K562 (cell line): ENCODE data around the gene CLTRN. TPM values are rescaled to one million over a fixed set of nuclear protein-coding genes. Genes with fewer than 3 reads are reported as not detected.
A peak's percentile ranks its signal among the peaks of the same experiment; 100 is the strongest.

Source experiments
- ATF4 ChIP-seq: fragments of 450-650 bp; formaldehyde crosslinking; IDR thresholded peaks from 2 replicates; pipeline ENCODE4 v1.4.0; 2022; ENCODE audit warnings: mild to moderate bottlenecking, moderate library complexity
- CBFA2T3 ChIP-seq: fragments of 450-650 bp; IDR thresholded peaks from 2 replicates; pipeline ENCODE4 v1.6.1; 2017
- CHD1 ChIP-seq: fragments of 200-600 bp; sonication (generic); IDR thresholded peaks from one replicate; pipeline ENCODE4 v1.6.1; 2012; ENCODE audit warnings: mild to moderate bottlenecking, moderate library complexity, low read length, inconsistent platforms
- CREM ChIP-seq: IDR thresholded peaks from 2 replicates; pipeline ENCODE4 v1.6.1; 2014; ENCODE audit warnings: antibody characterized with exemption, low read depth
- DMBX1 ChIP-seq: fragments of 250-450 bp; sonication (Bioruptor Pico); IDR thresholded peaks from 2 replicates; pipeline ENCODE4 v1.8.0; 2022; ENCODE audit warnings: inconsistent platforms, mild to moderate bottlenecking, moderate library complexity, borderline replicate concordance
- ETS2 ChIP-seq: IDR thresholded peaks from 2 replicates; pipeline ENCODE4 v1.6.1; 2016; ENCODE audit warnings: borderline replicate concordance, missing genetic modification characterization, mild to moderate bottlenecking, moderate library complexity, missing compliant biosample characterization; ENCODE audit not compliant: poor library complexity, severe bottlenecking
- GATA2 ChIP-seq: sonication (generic); formaldehyde crosslinking; IDR thresholded peaks from 2 replicates; pipeline ENCODE4 v1.4.0; 2020; ENCODE audit warnings: mild to moderate bottlenecking, missing genetic modification reagents
- HMG20A ChIP-seq: fragments of 450-650 bp; formaldehyde crosslinking; conservative IDR thresholded peaks from 2 replicates; pipeline ENCODE4 v1.4.0; 2020; ENCODE audit warnings: mild to moderate bottlenecking, mixed read lengths
- ID3 ChIP-seq, 2 experiments: fragments of 250-450 bp in 1 of 2; fragments of 450-650 bp in 1 of 2; sonication (Bioruptor Pico) in 1 of 2; IDR thresholded peaks; 2 replicates each; pipeline versions ENCODE4 v1.6.1 to v1.8.0; 2016 to 2021; ENCODE audit warnings: mild to moderate bottlenecking in 2 of 2, moderate library complexity in 2 of 2, missing compliant biosample characterization in 1 of 2, missing genetic modification characterization in 1 of 2
- KDM2B ChIP-seq: fragments of 250-450 bp; sonication (Bioruptor Pico); IDR thresholded peaks from 2 replicates; pipeline ENCODE4 v1.8.0; 2021; ENCODE audit warnings: mild to moderate bottlenecking, moderate library complexity
- KDM4B ChIP-seq, 2 experiments: fragments of 450-650 bp in 1 of 2; sonication (generic) in 1 of 2; IDR thresholded peaks; 2 replicates each; pipeline ENCODE4 v1.6.1; 2016 to 2017; ENCODE audit warnings: borderline replicate concordance in 2 of 2, antibody characterized with exemption in 1 of 2, low read depth in 1 of 2, mild to moderate bottlenecking in 1 of 2
- LCOR ChIP-seq: sonication (generic); formaldehyde crosslinking; IDR thresholded peaks from 2 replicates; pipeline ENCODE4 v1.8.0; 2022; ENCODE audit warnings: mild to moderate bottlenecking, missing genetic modification reagents
- SRSF7 ChIP-seq: fragments of 200-400 bp; formaldehyde crosslinking; optimal IDR thresholded peaks from 2 replicates; pipeline ENCODE3; 2017; ENCODE audit warnings: mild to moderate bottlenecking, low read depth, low read length
- STAG1 ChIP-seq: sonication (generic); formaldehyde crosslinking; IDR thresholded peaks from 2 replicates; pipeline ENCODE4 v1.5.0; 2020; ENCODE audit warnings: missing genetic modification reagents, borderline replicate concordance
- TRIM24 ChIP-seq, 2 experiments: fragments of 450-650 bp; IDR thresholded peaks; 2 replicates each; pipeline ENCODE4 v1.6.1; 2016
- TRIM28 ChIP-seq: fragments of 450-650 bp; IDR thresholded peaks from 2 replicates; pipeline ENCODE4 v1.6.1; 2017
- ZBTB7A ChIP-seq: IDR thresholded peaks from 2 replicates; pipeline ENCODE4 v1.6.1; 2011; ENCODE audit warnings: low read depth, mild to moderate bottlenecking, low read length, moderate library complexity, borderline replicate concordance; ENCODE audit not compliant: control insufficient read depth
- ZKSCAN8 ChIP-seq: fragments of 200-800 bp; sonication (Bioruptor generic); IDR thresholded peaks from 2 replicates; pipeline ENCODE4 v1.6.1; 2016; ENCODE audit warnings: missing genetic modification characterization, missing compliant biosample characterization
- ZNF24 ChIP-seq: fragments of 450-650 bp; IDR thresholded peaks from 2 replicates; pipeline ENCODE4 v1.6.1; 2016
- ZNF584 ChIP-seq: fragments of 200-800 bp; sonication (Bioruptor generic); IDR thresholded peaks from 2 replicates; pipeline ENCODE4 v1.6.1; 2016; ENCODE audit warnings: low read depth, mild to moderate bottlenecking, missing genetic modification characterization, missing compliant biosample characterization
- ZNF644 ChIP-seq: fragments of 200-800 bp; sonication (Bioruptor generic); IDR thresholded peaks from 2 replicates; pipeline ENCODE4 v1.6.1; 2016; ENCODE audit warnings: low read depth, missing genetic modification characterization, missing compliant biosample characterization
- polyA plus RNA-seq, 8 experiments: library from polyadenylated mRNA; depleted of rRNA in 4 of 8; stranded (reverse) in 5 of 8; unstranded in 3 of 8; fragments of >200 nt; fragmentation: Nextera tagmentation in 2 of 8; fragmentation: Illumina TruSeq in 1 of 8; extraction: Ambion mirVana in 2 of 8; extraction: Trizol in 1 of 8; gene quantifications; 2 replicates each; pipeline versions ENCODE4 v1.2.1 to v1.2.3, GENCODE V29; 2011 to 2014; ENCODE audit warnings: inconsistent platforms in 1 of 8, missing spikeins in 1 of 8
- total RNA-seq, 7 experiments: library from RNA; depleted of rRNA in 6 of 7; stranded (reverse); fragments of >200 nt in 6 of 7; fragmentation: Illumina TruSeq in 2 of 7; extraction: Trizol in 2 of 7; gene quantifications; 2 replicates each; pipeline versions ENCODE4 v1.2.1 to v1.2.3, GENCODE V29; 2011 to 2021; ENCODE audit warnings: low replicate concordance in 1 of 7
- TF ChIP-seq, protein P1 (sequence below): fragments of 450-650 bp; conservative IDR thresholded peaks from 2 replicates; pipeline ENCODE4 v1.6.1; 2016; ENCODE audit warnings: missing genetic modification characterization, low read depth, mild to moderate bottlenecking, control low read depth, missing compliant biosample characterization
- TF ChIP-seq, protein P2 (sequence below): IDR thresholded peaks from 2 replicates; pipeline ENCODE4 v1.6.1; 2012; ENCODE audit warnings: low read depth, low read length, improper control_type of control experiment, borderline replicate concordance

The CLTRN gene
- total and polyA plus RNA-seq, 9 of the 15 experiments (the other 6 are each of a cell fraction or from before 2014, with no cell fraction given): 0.11 to 0.36 (median 0.18) TPM; not detected in 2

- TF ChIP-seq HMG20A (CRISPR knock-in tag): no peak
- no peak for TF ChIP-seq ATF4
- no peak; the same call in 1 of the 2 replicates for TF ChIP-seq ZKSCAN8 (CRISPR knock-in tag)
- peak; percentile 54 for TF ChIP-seq CREM
- TF ChIP-seq ZNF24: no peak
- peak; percentile 96 for TF ChIP-seq CBFA2T3
- TF ChIP-seq, protein P1, sequence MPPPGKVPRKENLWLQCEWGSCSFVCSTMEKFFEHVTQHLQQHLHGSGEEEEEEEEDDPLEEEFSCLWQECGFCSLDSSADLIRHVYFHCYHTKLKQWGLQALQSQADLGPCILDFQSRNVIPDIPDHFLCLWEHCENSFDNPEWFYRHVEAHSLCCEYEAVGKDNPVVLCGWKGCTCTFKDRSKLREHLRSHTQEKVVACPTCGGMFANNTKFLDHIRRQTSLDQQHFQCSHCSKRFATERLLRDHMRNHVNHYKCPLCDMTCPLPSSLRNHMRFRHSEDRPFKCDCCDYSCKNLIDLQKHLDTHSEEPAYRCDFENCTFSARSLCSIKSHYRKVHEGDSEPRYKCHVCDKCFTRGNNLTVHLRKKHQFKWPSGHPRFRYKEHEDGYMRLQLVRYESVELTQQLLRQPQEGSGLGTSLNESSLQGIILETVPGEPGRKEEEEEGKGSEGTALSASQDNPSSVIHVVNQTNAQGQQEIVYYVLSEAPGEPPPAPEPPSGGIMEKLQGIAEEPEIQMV: no peak
- peak; percentile 57; the same call in 1 of the 2 replicates for TF ChIP-seq GATA2 (CRISPR knock-in tag)
- no peak for TF ChIP-seq TRIM28
- TF ChIP-seq ETS2 (tag): no peak
- peak in 1 of 2 experiments; percentile 72; a peak in 2 of 4 replicates for TF ChIP-seq TRIM24 (IDR thresholded peaks at IDR 0.05)
- TF ChIP-seq KDM4B (IDR thresholded peaks at IDR 0.05; ENCODE audit: borderline replicate concordance in 2 of 2, low read depth in 1 of 2): no peak
- no peak for TF ChIP-seq ID3 (CRISPR knock-in tag; IDR thresholded peaks at IDR 0.05)
- TF ChIP-seq ID3 (tag; IDR thresholded peaks at IDR 0.05): 0 out of 2 replicates have a peak, but pooled peaks have one; percentile 23
- TF ChIP-seq SRSF7: no peak
- TF ChIP-seq LCOR (CRISPR knock-in tag): no peak
- TF ChIP-seq ZNF584 (CRISPR knock-in tag): no peak
- TF ChIP-seq, protein P2, sequence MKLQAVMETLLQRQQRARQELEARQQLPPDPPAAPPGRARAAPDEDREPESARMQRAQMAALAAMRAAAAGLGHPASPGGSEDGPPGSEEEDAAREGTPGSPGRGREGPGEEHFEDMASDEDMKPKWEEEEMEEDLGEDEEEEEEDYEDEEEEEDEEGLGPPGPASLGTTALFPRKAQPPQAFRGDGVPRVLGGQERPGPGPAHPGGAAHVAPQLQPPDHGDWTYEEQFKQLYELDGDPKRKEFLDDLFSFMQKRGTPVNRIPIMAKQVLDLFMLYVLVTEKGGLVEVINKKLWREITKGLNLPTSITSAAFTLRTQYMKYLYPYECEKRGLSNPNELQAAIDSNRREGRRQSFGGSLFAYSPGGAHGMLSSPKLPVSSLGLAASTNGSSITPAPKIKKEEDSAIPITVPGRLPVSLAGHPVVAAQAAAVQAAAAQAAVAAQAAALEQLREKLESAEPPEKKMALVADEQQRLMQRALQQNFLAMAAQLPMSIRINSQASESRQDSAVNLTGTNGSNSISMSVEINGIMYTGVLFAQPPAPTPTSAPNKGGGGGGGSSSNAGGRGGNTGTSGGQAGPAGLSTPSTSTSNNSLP: 0 out of 2 replicates have a peak, but pooled peaks have one; percentile 28
- no peak for TF ChIP-seq ZNF644
- TF ChIP-seq ZBTB7A: peak; percentile 79; the same call in 1 of the 2 replicates
- TF ChIP-seq DMBX1 (CRISPR knock-in tag): 0 out of 2 replicates have a peak, but pooled peaks have one; percentile 43
- no peak for TF ChIP-seq KDM2B (CRISPR knock-in tag)
- no peak for TF ChIP-seq STAG1 (CRISPR knock-in tag)
- TF ChIP-seq CHD1: no peak
Observed at GRCh38 chrX:15579778-15580747, 84.5 kb downstream of the CLTRN start (continued).
